ENCODE results near the gene ING3. TPM values are rescaled to one million over a fixed set of nuclear protein-coding genes. Genes with fewer than 3 reads are reported as not detected.

Gene ING3
- total and polyA plus RNA-seq, 2 donors (not counting 3 experiments of a cell fraction or from before 2014, with no cell fraction given): 8.7 to 19.6 TPM

GRCh38 chr7:120996333-120996987 is 45.9 kb downstream of the ING3 start:
- no peak overlapping the region for H3K4me2 ChIP-seq (ENCODE audit: insufficient read depth, low read length)
- FAIRE-seq (peak; percentile 54), DNase-seq (ENCODE audit: low read depth, low spot score) (peak; percentile 85)
- H3K4me1 ChIP-seq (ENCODE audit: control insufficient read depth, extremely low read depth, insufficient read depth, low read length): peaks cover 6% of the 10 kb centered on the region
- H3K27me3 ChIP-seq (ENCODE audit: control insufficient read depth in 2 of 2, insufficient read depth in 2 of 2, low read length in 2 of 2): peaks cover under 1 to 2% of the 10 kb centered on the region in 2 experiments
- no peaks in the 10 kb centered on the region for H3K9me3 ChIP-seq (replicated peaks; ENCODE audit: control insufficient read depth, insufficient read depth, low read length)
- no peaks in the 10 kb centered on the region for H3K9me1 ChIP-seq (replicated peaks; ENCODE audit: control insufficient read depth, extremely low read depth, insufficient read depth, low read length)
- no peaks in the 10 kb centered on the region for H3K79me2 ChIP-seq (ENCODE audit: control insufficient read depth, insufficient read depth, low read length)
- BruUV-seq (replicated peaks): no TSS peak
- no peaks in the 10 kb centered on the region for H3K36me3 ChIP-seq (ENCODE audit: control insufficient read depth in 2 of 2, extremely low read depth in 1 of 2, insufficient read depth in 2 of 2, low read length in 2 of 2)
- POLR2A ChIA-PET: interaction anchor here (0.7 kb wide), 1 partner anchor 85 kb away, joined by 3 read pairs; no protein-coding TSS in a partner anchor
- CTCF ChIA-PET: interaction anchor here (1.0 to 7.6 kb wide), 7 partner anchors 9 to 112 kb away, joined by 3 to 71 read pairs (median 5); partner anchors contain the start of gene CPED1
- no peaks in the 10 kb centered on the region for H4K20me1 ChIP-seq (replicated peaks; ENCODE audit: control insufficient read depth, extremely low read depth, insufficient read depth, low read length)
- H2AFZ ChIP-seq (ENCODE audit: low read depth, low read length): no peak overlapping the region
- no peak overlapping the region for H3K27ac ChIP-seq (ENCODE audit: insufficient read depth, low read depth, low read length)
- intact Hi-C loops (cut with micrococcal nuclease): no loop called here
- TF ChIP-seq MYC (IDR thresholded peaks at IDR 0.05; ENCODE audit: low read depth, low read length) (no peak), JUN (IDR thresholded peaks at IDR 0.05; ENCODE audit: borderline replicate concordance, insufficient read depth, insufficient read length, low read depth) (no peak), EZH2 (IDR thresholded peaks at IDR 0.05; ENCODE audit: borderline replicate concordance, low read depth, low read length, severe bottlenecking) (no peak), CTCF (IDR thresholded peaks at IDR 0.05; ENCODE audit: extremely low read depth in 1 of 2, insufficient read depth in 1 of 2, low read depth in 1 of 2, low read length in 2 of 2) (no peak), FOS (IDR thresholded peaks at IDR 0.05; ENCODE audit: borderline replicate concordance, insufficient read depth, low read length) (no peak), POLR2A (IDR thresholded peaks at IDR 0.05; ENCODE audit: low read depth, low read length) (no peak), MAX (IDR thresholded peaks at IDR 0.05; ENCODE audit: insufficient read depth, insufficient read length) (no peak), POLR2AphosphoS5 (IDR thresholded peaks at IDR 0.05; ENCODE audit: insufficient read depth, low read depth, low read length) (no peak), GATA2 (IDR thresholded peaks at IDR 0.05; ENCODE audit: insufficient read depth, insufficient read length, low read depth, low read length) (no peak)
- dilution Hi-C loops (cut with MboI; ENCODE audit: extremely low pct_ligation_motif_present, low sequenced_read_pairs): loop anchor here (25.0 kb wide), 1 partner anchor 91 kb away; no protein-coding TSS in a partner anchor
- H3K4me3 ChIP-seq (replicated peaks in 1 of 3; ENCODE audit: insufficient read depth in 1 of 3, low read depth in 1 of 3, low read length in 3 of 3): no peak overlapping the region
- H3K9ac ChIP-seq (replicated peaks; ENCODE audit: extremely low read depth, insufficient read depth, low read length): no peak overlapping the region
